HEK293 (cell line): Measurements from ENCODE around the gene TBC1D14.
A peak's percentile ranks its signal among the peaks of the same experiment; 100 is the strongest.

Source experiments
- PBX3 ChIP-seq: sonication (generic); formaldehyde crosslinking; IDR thresholded peaks from 2 replicates; pipeline ENCODE4 v1.8.1; 2022; ENCODE audit warnings: mild to moderate bottlenecking, moderate library complexity, missing genetic modification reagents
- SCRT1 ChIP-seq: fragments of 450-650 bp; formaldehyde crosslinking; IDR thresholded peaks from 2 replicates; pipeline ENCODE4 v1.5.1; 2016; ENCODE audit warnings: missing biosample characterization, missing genetic modification characterization, borderline replicate concordance
- ZBTB11 ChIP-seq: fragments of 450-650 bp; formaldehyde crosslinking; conservative IDR thresholded peaks from 2 replicates; pipeline ENCODE4 v1.5.1; 2016; ENCODE audit warnings: low read depth, missing biosample characterization, missing genetic modification characterization
- ZBTB6 ChIP-seq: fragments of 450-650 bp; formaldehyde crosslinking; IDR thresholded peaks from 2 replicates; pipeline ENCODE4 v1.5.1; 2017; ENCODE audit warnings: missing biosample characterization, missing genetic modification characterization
- ZEB2 ChIP-seq: fragments of 450-650 bp; formaldehyde crosslinking; IDR thresholded peaks from 2 replicates; pipeline ENCODE4 v1.5.1; 2016; ENCODE audit warnings: missing biosample characterization, missing genetic modification characterization
- ZNF146 ChIP-seq: fragments of 450-650 bp; formaldehyde crosslinking; IDR thresholded peaks from 2 replicates; pipeline ENCODE4 v1.5.1; 2016; ENCODE audit warnings: missing biosample characterization, missing genetic modification characterization
- ZNF248 ChIP-seq: fragments of 450-650 bp; formaldehyde crosslinking; IDR thresholded peaks from 2 replicates; pipeline ENCODE4 v1.5.1; 2017; ENCODE audit warnings: missing biosample characterization, missing genetic modification characterization
- ZNF398 ChIP-seq: fragments of 450-650 bp; formaldehyde crosslinking; IDR thresholded peaks from 2 replicates; pipeline ENCODE4 v1.5.1; 2017; ENCODE audit warnings: missing biosample characterization, missing genetic modification characterization
- ZNF518A ChIP-seq: fragments of 450-650 bp; formaldehyde crosslinking; conservative IDR thresholded peaks from 2 replicates; pipeline ENCODE4 v1.5.1; 2016; ENCODE audit warnings: low read depth, missing biosample characterization, missing genetic modification characterization
- ZNF529 ChIP-seq: fragments of 450-650 bp; formaldehyde crosslinking; IDR thresholded peaks from 2 replicates; pipeline ENCODE4 v1.5.1; 2017; ENCODE audit warnings: missing genetic modification characterization, missing biosample characterization; ENCODE audit not compliant: insufficient replicate concordance
- ZNF768 ChIP-seq: fragments of 450-650 bp; formaldehyde crosslinking; IDR thresholded peaks from 2 replicates; pipeline ENCODE4 v1.5.1; 2018; ENCODE audit warnings: missing biosample characterization, mild to moderate bottlenecking, missing genetic modification characterization
- ZSCAN5A ChIP-seq: fragments of 450-650 bp; formaldehyde crosslinking; IDR thresholded peaks from 2 replicates; pipeline ENCODE4 v1.5.1; 2016; ENCODE audit warnings: missing biosample characterization, missing genetic modification characterization
- TF ChIP-seq, protein P1 (sequence below): fragments of 450-650 bp; formaldehyde crosslinking; IDR thresholded peaks from 2 replicates; pipeline ENCODE4 v1.5.1; 2016; ENCODE audit warnings: missing biosample characterization, missing genetic modification characterization
- TF ChIP-seq, protein P2 (sequence below): fragments of 450-650 bp; formaldehyde crosslinking; IDR thresholded peaks from 2 replicates; pipeline ENCODE4 v1.5.1; 2016; ENCODE audit warnings: missing biosample characterization, missing genetic modification characterization
- TF ChIP-seq, protein P3 (sequence below): fragments of 450-650 bp; formaldehyde crosslinking; IDR thresholded peaks from 2 replicates; pipeline ENCODE4 v1.5.1; 2016; ENCODE audit warnings: missing biosample characterization, missing genetic modification characterization, borderline replicate concordance

TBC1D14 gene

GRCh38 chr4:6909113-6909969 is at the start of gene TBC1D14 (continued):
- TF ChIP-seq ZNF518A (no peak), PBX3 (CRISPR knock-in tag) (no peak), ZNF768 (no peak), ZNF146 (tag by site-specific recombination) (no peak), ZBTB11 (peak; percentile 83), ZNF248 (tag by site-specific recombination) (no peak), ZSCAN5A (no peak), ZNF529 (tag by site-specific recombination) (no peak), SCRT1 (tag by site-specific recombination) (no peak), ZEB2 (peak; percentile 69), ZNF398 (tag by site-specific recombination) (no peak), ZBTB6 (tag by site-specific recombination) (peak; percentile 31; the same call in 1 of the 2 replicates)
- TF ChIP-seq, protein P1, sequence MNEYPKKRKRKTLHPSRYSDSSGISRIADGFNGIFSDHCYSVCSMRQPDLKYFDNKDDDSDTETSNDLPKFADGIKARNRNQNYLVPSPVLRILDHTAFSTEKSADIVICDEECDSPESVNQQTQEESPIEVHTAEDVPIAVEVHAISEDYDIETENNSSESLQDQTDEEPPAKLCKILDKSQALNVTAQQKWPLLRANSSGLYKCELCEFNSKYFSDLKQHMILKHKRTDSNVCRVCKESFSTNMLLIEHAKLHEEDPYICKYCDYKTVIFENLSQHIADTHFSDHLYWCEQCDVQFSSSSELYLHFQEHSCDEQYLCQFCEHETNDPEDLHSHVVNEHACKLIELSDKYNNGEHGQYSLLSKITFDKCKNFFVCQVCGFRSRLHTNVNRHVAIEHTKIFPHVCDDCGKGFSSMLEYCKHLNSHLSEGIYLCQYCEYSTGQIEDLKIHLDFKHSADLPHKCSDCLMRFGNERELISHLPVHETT (tag by site-specific recombination): no peak
- TF ChIP-seq, protein P2, sequence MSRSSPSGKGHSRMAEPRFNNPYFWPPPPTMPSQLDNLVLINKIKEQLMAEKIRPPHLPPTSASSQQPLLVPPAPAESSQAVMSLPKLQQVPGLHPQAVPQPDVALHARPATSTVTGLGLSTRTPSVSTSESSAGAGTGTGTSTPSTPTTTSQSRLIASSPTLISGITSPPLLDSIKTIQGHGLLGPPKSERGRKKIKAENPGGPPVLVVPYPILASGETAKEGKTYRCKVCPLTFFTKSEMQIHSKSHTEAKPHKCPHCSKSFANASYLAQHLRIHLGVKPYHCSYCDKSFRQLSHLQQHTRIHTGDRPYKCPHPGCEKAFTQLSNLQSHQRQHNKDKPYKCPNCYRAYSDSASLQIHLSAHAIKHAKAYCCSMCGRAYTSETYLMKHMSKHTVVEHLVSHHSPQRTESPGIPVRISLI: no peak
- TF ChIP-seq, protein P3, sequence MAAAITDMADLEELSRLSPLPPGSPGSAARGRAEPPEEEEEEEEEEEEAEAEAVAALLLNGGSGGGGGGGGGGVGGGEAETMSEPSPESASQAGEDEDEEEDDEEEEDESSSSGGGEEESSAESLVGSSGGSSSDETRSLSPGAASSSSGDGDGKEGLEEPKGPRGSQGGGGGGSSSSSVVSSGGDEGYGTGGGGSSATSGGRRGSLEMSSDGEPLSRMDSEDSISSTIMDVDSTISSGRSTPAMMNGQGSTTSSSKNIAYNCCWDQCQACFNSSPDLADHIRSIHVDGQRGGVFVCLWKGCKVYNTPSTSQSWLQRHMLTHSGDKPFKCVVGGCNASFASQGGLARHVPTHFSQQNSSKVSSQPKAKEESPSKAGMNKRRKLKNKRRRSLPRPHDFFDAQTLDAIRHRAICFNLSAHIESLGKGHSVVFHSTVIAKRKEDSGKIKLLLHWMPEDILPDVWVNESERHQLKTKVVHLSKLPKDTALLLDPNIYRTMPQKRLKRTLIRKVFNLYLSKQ (tag by site-specific recombination): no peak
